NT2/D1 (cell line): ENCODE data around the gene PLSCR3.

Source experiments
- DNase-seq: peaks from one replicate; pipeline ENCODE4 v3.0.0-alpha.2; 2011; ENCODE audit warnings: low read depth, low spot score
- H3K27me3 ChIP-seq: 2 replicates; pipeline ENCODE4 v1.6.0; 2011; ENCODE audit warnings: mild to moderate bottlenecking; ENCODE audit not compliant: insufficient read length, insufficient read depth
- H3K36me3 ChIP-seq: 2 replicates; pipeline ENCODE4 v1.6.1; 2011; ENCODE audit warnings: mild to moderate bottlenecking, low read length, mixed read lengths; ENCODE audit not compliant: insufficient read depth, insufficient read length
- H3K4me1 ChIP-seq: 2 replicates; pipeline ENCODE4 v1.5.1; 2011; ENCODE audit not compliant: insufficient read depth, insufficient read length
- H3K4me3 ChIP-seq: 2 replicates; pipeline ENCODE4 v1.5.1; 2011; ENCODE audit warnings: low read depth; ENCODE audit not compliant: insufficient read length
- H3K9ac ChIP-seq: 2 replicates; pipeline ENCODE4 v1.6.0; 2011; ENCODE audit warnings: low read depth; ENCODE audit not compliant: insufficient read length
- H3K9me3 ChIP-seq: 2 replicates; pipeline ENCODE4 v1.5.1; 2011; ENCODE audit warnings: mild to moderate bottlenecking, low read length; ENCODE audit not compliant: insufficient read depth
- SUZ12 ChIP-seq: IDR thresholded peaks from 2 replicates; pipeline ENCODE4 v1.6.1; 2011; ENCODE audit not compliant: insufficient read length, insufficient read depth; ENCODE audit errors: extremely low read depth
- YY1 ChIP-seq: IDR thresholded peaks from 2 replicates; pipeline ENCODE4 v1.6.1; 2011; ENCODE audit not compliant: insufficient read length, insufficient read depth
- ZNF274 ChIP-seq: IDR thresholded peaks from 2 replicates; pipeline ENCODE4 v1.6.1; 2011; ENCODE audit warnings: mild to moderate bottlenecking, low read depth, low read length

PLSCR3 gene

DNA sequence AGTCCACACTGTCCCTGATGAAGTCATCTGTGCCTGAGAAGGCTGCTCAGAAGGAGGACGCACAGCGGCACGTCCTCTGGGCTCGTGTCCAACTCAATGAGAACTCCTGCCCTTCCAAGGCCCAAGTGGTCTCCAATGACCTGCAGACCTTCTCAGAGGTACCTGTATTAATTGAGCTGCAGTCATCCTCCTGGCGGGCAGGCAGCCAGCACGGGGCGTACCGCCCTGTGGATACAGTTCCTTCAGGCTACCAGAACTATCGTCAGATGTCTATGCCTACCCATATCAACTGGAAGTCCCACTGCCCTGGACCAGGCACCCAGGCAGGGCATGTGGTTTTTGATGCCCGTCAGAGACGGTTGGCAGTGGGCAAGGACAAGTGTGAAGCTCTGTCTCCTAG, 38.0 kb upstream of the PLSCR3 start:
- peaks cover 6% of the 10 kb centered on the region for H3K27me3 ChIP-seq
- H3K4me3 ChIP-seq, result no peak overlapping the region
- H3K4me1 ChIP-seq, result no peaks in the 10 kb centered on the region
- TF ChIP-seq SUZ12 (no peak), ZNF274 (no peak), YY1 (no peak)
- H3K36me3 ChIP-seq, result no peaks in the 10 kb centered on the region
- no peak for DNase-seq
- no peak overlapping the region for H3K9ac ChIP-seq
- no peaks in the 10 kb centered on the region for H3K9me3 ChIP-seq

DNA sequence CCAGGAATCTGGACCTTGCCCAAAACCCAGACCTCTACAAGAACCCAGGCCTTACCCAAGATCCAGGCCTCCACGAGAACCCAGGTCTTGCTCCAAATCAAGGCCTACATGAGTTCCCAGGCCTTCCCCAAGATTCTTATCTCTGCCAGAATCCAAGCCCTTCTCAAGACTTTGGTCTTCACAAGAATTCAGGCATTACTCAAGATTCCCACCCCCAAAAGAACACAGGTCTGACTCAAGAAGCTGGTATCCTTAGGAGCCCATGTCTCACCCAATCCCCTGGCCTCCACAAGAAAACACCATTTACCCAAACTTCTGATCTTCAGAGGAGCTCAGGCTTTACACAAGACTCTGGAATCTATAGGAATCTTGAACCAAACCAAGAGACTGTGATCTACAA, 36.9 kb upstream of the PLSCR3 start:
- TF ChIP-seq SUZ12, result no peak
- no peak for TF ChIP-seq YY1
- TF ChIP-seq ZNF274, result no peak
- no peaks in the 10 kb centered on the region for H3K36me3 ChIP-seq
- no peak overlapping the region for H3K9ac ChIP-seq
- H3K4me1 ChIP-seq, result no peaks in the 10 kb centered on the region
- no peaks in the 10 kb centered on the region for H3K9me3 ChIP-seq
- no peak for DNase-seq
- H3K4me3 ChIP-seq, result no peak overlapping the region
- peaks cover 1% of the 10 kb centered on the region for H3K27me3 ChIP-seq

DNA sequence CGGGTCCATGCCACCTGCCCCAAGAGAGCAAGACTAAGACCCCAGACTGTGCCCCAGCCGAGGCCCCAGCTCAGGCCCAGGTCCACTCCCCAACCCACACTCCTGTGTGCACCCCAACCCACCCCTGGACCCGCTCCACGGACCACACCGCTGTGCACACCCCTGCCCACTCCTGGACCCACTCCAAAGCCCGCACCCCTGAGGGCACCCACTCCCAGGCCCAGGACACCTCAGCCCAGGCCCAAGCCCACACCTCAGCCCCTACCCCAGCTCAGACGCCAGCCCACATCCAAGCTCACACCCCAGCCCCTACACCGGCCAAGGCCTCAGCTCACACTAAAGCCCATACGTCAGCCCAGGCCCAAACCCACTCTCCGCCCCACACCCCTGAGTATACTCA, 35.4 kb upstream of the PLSCR3 start:
- no peaks in the 10 kb centered on the region for H3K9me3 ChIP-seq
- H3K36me3 ChIP-seq, result no peaks in the 10 kb centered on the region
- TF ChIP-seq YY1 (no peak), SUZ12 (no peak), ZNF274 (no peak)
- H3K9ac ChIP-seq, result no peak overlapping the region
- DNase-seq, result no peak
- H3K4me3 ChIP-seq, result no peak overlapping the region
- H3K27me3 ChIP-seq, result no peaks in the 10 kb centered on the region
- H3K4me1 ChIP-seq, result no peaks in the 10 kb centered on the region

- H3K9me3 ChIP-seq, result no peaks in the 10 kb centered on the region
- H3K4me3 ChIP-seq, result no peak within 1 kb of the TSS
- H3K4me1 ChIP-seq, result no peaks in the 10 kb centered on the region
- no peak for TF ChIP-seq YY1
- TF ChIP-seq SUZ12, result no peak
- TF ChIP-seq ZNF274, result no peak
- no peak within 1 kb of the TSS for H3K9ac ChIP-seq
- no peak for DNase-seq
- H3K27me3 ChIP-seq, result no peaks in the 10 kb centered on the region
- no peaks in the 10 kb centered on the region for H3K36me3 ChIP-seq
These were observed 34.2 kb upstream of the PLSCR3 start, which contains the start of gene SPEM3 for GRCh38 chr17:7428557-7428956. Gene SPEM3 (plus strand): TSS chr17:7428857. CDS start chr17:7428903, 46 bp downstream.

DNA sequence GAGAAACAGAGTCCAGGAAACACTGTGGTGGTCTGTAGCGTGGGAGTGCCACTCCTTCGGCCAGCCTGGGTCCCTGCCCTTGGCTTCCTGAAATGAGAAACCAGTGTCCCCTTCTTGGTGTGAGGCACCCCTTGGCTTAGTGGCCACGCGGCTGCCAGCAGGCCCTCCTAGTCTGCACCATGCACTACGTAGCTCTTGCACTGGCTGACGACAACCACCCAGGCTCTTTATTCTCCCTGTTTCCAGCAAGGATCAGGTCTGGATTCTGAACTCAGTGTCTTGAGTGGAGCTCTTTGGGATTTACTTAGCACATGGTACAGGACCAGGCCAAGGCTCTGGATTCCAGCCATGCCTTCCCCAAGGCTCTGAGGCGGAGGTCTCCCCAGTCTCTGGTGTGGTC, 33.2 kb upstream of the PLSCR3 start:
- Histone ChIP-seq H3K4me3 (no peak overlapping the region), H3K27me3 (no peaks in the 10 kb centered on the region), H3K36me3 (no peaks in the 10 kb centered on the region), H3K9ac (no peak overlapping the region), H3K9me3 (no peaks in the 10 kb centered on the region), H3K4me1 (no peaks in the 10 kb centered on the region)
- TF ChIP-seq SUZ12, result no peak
- no peak for TF ChIP-seq YY1
- TF ChIP-seq ZNF274, result no peak
- no peak for DNase-seq

- no peak for TF ChIP-seq SUZ12
- no peak for TF ChIP-seq YY1
- no peak for TF ChIP-seq ZNF274
- no peak for DNase-seq
- Histone ChIP-seq H3K4me1 (no peaks in the 10 kb centered on the region), H3K9me3 (no peaks in the 10 kb centered on the region), H3K36me3 (no peaks in the 10 kb centered on the region), H3K27me3 (no peaks in the 10 kb centered on the region), H3K9ac (no peak overlapping the region), H3K4me3 (no peak overlapping the region)
These were observed 32.7 kb upstream of the PLSCR3 start for GRCh38 chr17:7426896-7427489.

GRCh38 chr17:7426203-7426863, 32.0 kb upstream of the PLSCR3 start:
- Histone ChIP-seq H3K4me3 (no peak overlapping the region), H3K9ac (no peak overlapping the region), H3K27me3 (no peaks in the 10 kb centered on the region), H3K36me3 (no peaks in the 10 kb centered on the region), H3K9me3 (no peaks in the 10 kb centered on the region), H3K4me1 (no peaks in the 10 kb centered on the region)
- no peak for DNase-seq
- TF ChIP-seq SUZ12 (no peak), ZNF274 (no peak), YY1 (no peak)

DNA sequence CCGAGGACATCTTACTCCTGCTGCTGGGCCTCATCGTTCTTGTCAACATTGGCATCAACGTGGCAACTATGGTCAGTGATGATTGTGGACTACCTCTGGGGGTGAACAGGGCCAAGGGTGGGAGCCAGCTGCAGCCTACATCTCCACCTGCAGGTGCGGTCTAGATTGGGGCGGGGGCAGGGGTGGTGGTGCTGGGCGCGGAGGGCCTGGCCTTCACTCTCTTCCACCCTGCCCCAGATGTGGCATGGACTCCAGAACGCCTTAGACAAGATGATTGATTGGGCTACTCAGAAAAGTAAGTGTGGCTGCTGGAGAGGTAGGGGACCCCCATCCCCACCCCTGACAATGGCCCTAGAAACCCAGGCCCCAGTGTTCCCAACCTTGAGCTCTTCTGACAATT, 31.4 kb upstream of the PLSCR3 start:
- H3K4me3 ChIP-seq, result no peak overlapping the region
- no peak for DNase-seq
- no peak overlapping the region for H3K9ac ChIP-seq
- no peaks in the 10 kb centered on the region for H3K9me3 ChIP-seq
- no peaks in the 10 kb centered on the region for H3K27me3 ChIP-seq
- H3K4me1 ChIP-seq, result no peaks in the 10 kb centered on the region
- TF ChIP-seq SUZ12 (no peak), YY1 (no peak), ZNF274 (no peak)
- no peaks in the 10 kb centered on the region for H3K36me3 ChIP-seq
